IPS DF 6.9 (cell line): ENCODE results near the gene ANKHD1.
"Not testable (repeated sequence)": the region's sequence is repeated elsewhere in the genome, so short reads cannot be mapped to it uniquely, and the experiment has no call there.

Experiments used
- DNase-seq: peaks from one replicate; pipeline ENCODE4 v3.0.0-alpha.2; 2013; ENCODE audit warnings: low read depth, low spot score
- H3K27ac ChIP-seq: one replicate; pipeline ENCODE4 v1.5.1; 2013; ENCODE audit warnings: low read length, control low read depth
- H3K27me3 ChIP-seq: 2 replicates; pipeline ENCODE4 v1.6.1; 2013; ENCODE audit warnings: mild to moderate bottlenecking, low read length; ENCODE audit not compliant: control insufficient read depth, insufficient read depth
- H3K36me3 ChIP-seq: 2 replicates; pipeline ENCODE4 v1.6.1; 2013; ENCODE audit warnings: low read length; ENCODE audit not compliant: control insufficient read depth, insufficient read depth
- H3K4me1 ChIP-seq: 2 replicates; pipeline ENCODE4 v1.6.1; 2013; ENCODE audit warnings: low read length; ENCODE audit not compliant: control insufficient read depth, insufficient read depth
- H3K4me3 ChIP-seq: 2 replicates; pipeline ENCODE4 v1.5.1; 2013; ENCODE audit warnings: mild to moderate bottlenecking, low read length
- H3K9me3 ChIP-seq: 2 replicates; pipeline ENCODE4 v1.6.1; 2013; ENCODE audit warnings: low read length, inconsistent platforms; ENCODE audit not compliant: control insufficient read depth, insufficient read depth
- WGBS: extraction: QIAGEN DNeasy Blood & Tissue Kit; methylation state at CpG from one replicate; pipeline ENCODE4 v1.1.7; 2013; ENCODE audit warnings: mixed read lengths, missing lambda C conversion rate; ENCODE audit not compliant: insufficient read length, insufficient coverage; 5-methylcytosine and 5-hydroxymethylcytosine counted together

ANKHD1 gene

GRCh38 chr5:140481758-140482157, 80.1 kb downstream of the ANKHD1 start:
- no peaks in the 10 kb centered on the region for H3K9me3 ChIP-seq
- peaks cover 3% of the 10 kb centered on the region; the same call in 1 of the 2 replicates for H3K36me3 ChIP-seq
- H3K4me1 ChIP-seq: no peaks in the 10 kb centered on the region
- no peak for DNase-seq
- no peak overlapping the region for H3K4me3 ChIP-seq
- no peaks in the 10 kb centered on the region for H3K27me3 ChIP-seq
- 100% methylated on average over 1 of the region's 2 CpGs for WGBS
- H3K27ac ChIP-seq: no peak overlapping the region

GRCh38 chr5:140483055-140483454, 81.4 kb downstream of the ANKHD1 start:
- Histone ChIP-seq H3K9me3 (no peaks in the 10 kb centered on the region), H3K36me3 (peaks cover 4% of the 10 kb centered on the region; the same call in 1 of the 2 replicates), H3K27me3 (no peaks in the 10 kb centered on the region), H3K27ac (no peak overlapping the region), H3K4me3 (no peak overlapping the region), H3K4me1 (no peaks in the 10 kb centered on the region)
- no CpG with 5 or more reads among the region's 1 CpG for WGBS
- DNase-seq: no peak

- not testable (repeated sequence) for H3K27ac ChIP-seq, H3K4me3 ChIP-seq, H3K9me3 ChIP-seq, DNase-seq, H3K4me1 ChIP-seq, H3K27me3 ChIP-seq, H3K36me3 ChIP-seq
- no CpG with 5 or more reads among the region's 4 CpGs for WGBS
Observed at GRCh38 chr5:140488141-140488540, 86.5 kb downstream of the ANKHD1 start.

GRCh38 chr5:140488914-140489313, 87.3 kb downstream of the ANKHD1 start:
- no peaks in the 10 kb centered on the region for H3K27me3 ChIP-seq
- no peaks in the 10 kb centered on the region for H3K4me1 ChIP-seq
- H3K4me3 ChIP-seq: no peak overlapping the region
- WGBS: no CpG with 5 or more reads among the region's 6 CpGs
- peaks cover 4% of the 10 kb centered on the region; the same call in 1 of the 2 replicates for H3K36me3 ChIP-seq
- DNase-seq: no peak
- H3K9me3 ChIP-seq: no peaks in the 10 kb centered on the region
- H3K27ac ChIP-seq: no peak overlapping the region

GRCh38 chr5:140497897-140498296, 96.3 kb downstream of the ANKHD1 start:
- DNase-seq: no peak
- Histone ChIP-seq H3K36me3 (peaks cover 4% of the 10 kb centered on the region; the same call in 1 of the 2 replicates), H3K27me3 (no peaks in the 10 kb centered on the region), H3K4me3 (no peak overlapping the region), H3K27ac (no peak overlapping the region), H3K9me3 (no peaks in the 10 kb centered on the region), H3K4me1 (no peaks in the 10 kb centered on the region)

- WGBS: 100% methylated on average over 1 of the region's 1 CpG
Observed at GRCh38 chr5:140498591-140498990, 97.0 kb downstream of the ANKHD1 start.

GRCh38 chr5:140502834-140503233, 101.2 kb downstream of the ANKHD1 start:
- Histone ChIP-seq H3K36me3 (peaks cover 9% of the 10 kb centered on the region; the same call in 1 of the 2 replicates), H3K4me1 (no peaks in the 10 kb centered on the region), H3K27me3 (no peaks in the 10 kb centered on the region), H3K27ac (no peak overlapping the region), H3K4me3 (no peak overlapping the region), H3K9me3 (no peaks in the 10 kb centered on the region)
- no peak for DNase-seq
- no CpG with 5 or more reads among the region's 2 CpGs for WGBS

More at GRCh38 chr5:140498591-140498990, 97.0 kb downstream of the ANKHD1 start:
- H3K4me3 ChIP-seq: no peak overlapping the region
- H3K27me3 ChIP-seq: no peaks in the 10 kb centered on the region
- no peak for DNase-seq
- peaks cover 4% of the 10 kb centered on the region; the same call in 1 of the 2 replicates for H3K36me3 ChIP-seq
- no peaks in the 10 kb centered on the region for H3K9me3 ChIP-seq
- no peak overlapping the region for H3K27ac ChIP-seq
- H3K4me1 ChIP-seq: no peaks in the 10 kb centered on the region

GRCh38 chr5:140509898-140510297, 108.3 kb downstream of the ANKHD1 start:
- WGBS: no CpG with 5 or more reads among the region's 4 CpGs
- Histone ChIP-seq H3K4me3 (no peak overlapping the region), H3K9me3 (no peaks in the 10 kb centered on the region), H3K4me1 (no peaks in the 10 kb centered on the region), H3K27ac (no peak overlapping the region), H3K36me3 (peaks cover 9% of the 10 kb centered on the region; the same call in 1 of the 2 replicates), H3K27me3 (no peaks in the 10 kb centered on the region)
- DNase-seq: no peak

- no peaks in the 10 kb centered on the region; the same call in 1 of the 2 replicates for H3K36me3 ChIP-seq
- WGBS: no CpG with 5 or more reads among the region's 2 CpGs
- no peak overlapping the region for H3K27ac ChIP-seq
Observed at GRCh38 chr5:140513124-140513523, 111.5 kb downstream of the ANKHD1 start.

GRCh38 chr5:140524003-140524402, 122.4 kb downstream of the ANKHD1 start:
- peaks cover 10% of the 10 kb centered on the region; the same call in 1 of the 2 replicates for H3K36me3 ChIP-seq
- no peak for DNase-seq
- WGBS: no CpG with 5 or more reads among the region's 2 CpGs

More at GRCh38 chr5:140513124-140513523, 111.5 kb downstream of the ANKHD1 start:
- no peak for DNase-seq
- Histone ChIP-seq H3K27me3 (no peaks in the 10 kb centered on the region), H3K9me3 (no peaks in the 10 kb centered on the region), H3K4me1 (no peaks in the 10 kb centered on the region), H3K4me3 (no peak overlapping the region)

GRCh38 chr5:140540227-140540626, 138.6 kb downstream of the ANKHD1 start:
- Histone ChIP-seq H3K27me3 (no peaks in the 10 kb centered on the region), H3K9me3 (no peaks in the 10 kb centered on the region), H3K36me3 (peaks cover 12% of the 10 kb centered on the region; the same call in 1 of the 2 replicates), H3K4me1 (no peaks in the 10 kb centered on the region), H3K27ac (no peak overlapping the region), H3K4me3 (no peak overlapping the region)
- WGBS: no CpG with 5 or more reads among the region's 1 CpG
- DNase-seq: no peak

More at GRCh38 chr5:140524003-140524402, 122.4 kb downstream of the ANKHD1 start:
- Histone ChIP-seq H3K9me3 (no peaks in the 10 kb centered on the region), H3K4me1 (no peaks in the 10 kb centered on the region), H3K27ac (no peak overlapping the region), H3K4me3 (no peak overlapping the region), H3K27me3 (no peaks in the 10 kb centered on the region)
